NCI-H446 treated with DMSO at 0.1 percent for 48 hours (cell line): ENCODE results near the gene TP53I11.

Experiments
- DNase-seq: peaks from one replicate; lab custom pipeline; 2025; lab: John Stamatoyannopoulos, UW

TP53I11 gene

GRCh38 chr11:44885065-44885810 lies 65.4 kb downstream of the TP53I11 start:
- no peak for DNase-seq

- DNase-seq, result no peak
Measured at GRCh38 chr11:44884056-44884455, 66.6 kb downstream of the TP53I11 start.

- DNase-seq, result no peak
Measured at GRCh38 chr11:44883277-44883676, 67.4 kb downstream of the TP53I11 start.
